Cardiac ventricle fibroblast (primary cell): ENCODE measurements around the gene PTTG1IP2. TPM values are rescaled to one million over a fixed set of nuclear protein-coding genes. Genes with fewer than 3 reads are reported as not detected.

Experiments
- total RNA-seq: library from RNA; depleted of rRNA; stranded (reverse); fragments of >200 nt; gene quantifications from 2 replicates; pipeline ENCODE4 v1.2.3, GENCODE V29; 2015

Gene PTTG1IP2
- not detected in 2 replicates for total RNA-seq

GRCh38 chr7:90469554-90469953 lies at the start of gene PTTG1IP2:
Gene PTTG1IP2, plus strand, starts transcription at chr7:90469639. Its CDS starts 148 bp downstream, at chr7:90469787.

Other genes starting within 250 kb of the PTTG1IP2 start
- gene CFAP69, start 224.5 kb upstream of the PTTG1IP2 start, total RNA-seq = 1.5 and 8.4 TPM in 2 replicates
- gene FAM237B, start 148.3 kb upstream of the PTTG1IP2 start, total RNA-seq = not detected in 2 replicates
- gene GTPBP10, start 122.9 kb upstream of the PTTG1IP2 start, total RNA-seq = 7.4 and 9.6 TPM in 2 replicates
- 10.4 and 12.3 TPM in 2 replicates for gene CLDN12, start 66.2 kb upstream of the PTTG1IP2 start, total RNA-seq
- 23.0 and 25.7 TPM in 2 replicates for gene CDK14, start 126.7 kb downstream of the PTTG1IP2 start, total RNA-seq